OCI-LY1 (cell line): ENCODE results near the gene ANTXR1.

Experiments
- H2AFZ ChIP-seq: fragments of 200-600 bp; sonication (generic), shearing (Covaris generic); 2 replicates; pipeline ENCODE4 v1.6.0; 2014; ENCODE audit warnings: antibody characterized with exemption, mild to moderate bottlenecking, low read length
- H3F3A ChIP-seq: fragments of 200-600 bp; sonication (generic), shearing (Covaris generic); 2 replicates; pipeline ENCODE4 v1.6.0; 2014; ENCODE audit warnings: mild to moderate bottlenecking, antibody characterized with exemption, low read length, moderate library complexity; ENCODE audit not compliant: insufficient read depth
- H3K27ac ChIP-seq: fragments of 200-600 bp; sonication (generic); 2 replicates; pipeline ENCODE4 v1.5.1; 2014; ENCODE audit warnings: low read length, mixed run types, mild to moderate bottlenecking, low read depth; ENCODE audit not compliant: poor library complexity, severe bottlenecking
- H3K27me3 ChIP-seq: fragments of 200-600 bp; sonication (generic); 2 replicates; pipeline ENCODE4 v1.6.0; 2014; ENCODE audit warnings: antibody characterized with exemption, mild to moderate bottlenecking, low read length, moderate library complexity; ENCODE audit not compliant: insufficient read depth
- H3K36me3 ChIP-seq: fragments of 200-600 bp; sonication (generic); 2 replicates; pipeline ENCODE4 v1.6.1; 2014; ENCODE audit warnings: mild to moderate bottlenecking, antibody characterized with exemption, low read length, moderate library complexity, mixed read lengths; ENCODE audit not compliant: insufficient read depth
- H3K4me1 ChIP-seq: fragments of 200-600 bp; sonication (generic); 2 replicates; pipeline ENCODE4 v1.5.1; 2014; ENCODE audit warnings: mild to moderate bottlenecking, low read length, moderate library complexity; ENCODE audit not compliant: insufficient read depth, severe bottlenecking
- H3K4me2 ChIP-seq: fragments of 200-600 bp; sonication (generic), shearing (Covaris generic); 2 replicates; pipeline ENCODE4 v1.6.1; 2014; ENCODE audit warnings: low read length
- H3K4me3 ChIP-seq: fragments of 200-600 bp; sonication (generic); 2 replicates; pipeline ENCODE4 v1.5.1; 2014; ENCODE audit warnings: low read length, low read depth, mild to moderate bottlenecking, mixed read lengths; ENCODE audit not compliant: poor library complexity, severe bottlenecking
- H3K79me2 ChIP-seq: fragments of 200-600 bp; shearing (Covaris generic); 2 replicates; pipeline ENCODE4 v1.6.1; 2016; ENCODE audit warnings: mixed run types, low read length, mixed read lengths; ENCODE audit not compliant: insufficient read depth
- H3K9ac ChIP-seq: fragments of 200-600 bp; sonication (generic), shearing (Covaris generic); 2 replicates; pipeline ENCODE4 v1.6.1; 2014; ENCODE audit warnings: mild to moderate bottlenecking, low read length, mixed read lengths
- H3K9me2 ChIP-seq: fragments of 200-600 bp; sonication (generic), shearing (Covaris generic); 2 replicates; pipeline ENCODE4 v1.6.1; 2014; ENCODE audit warnings: low read depth, mild to moderate bottlenecking, low read length, mixed read lengths
- H3K9me3 ChIP-seq: fragments of 200-600 bp; shearing (Covaris generic); 2 replicates; pipeline ENCODE4 v1.6.1; 2014; ENCODE audit warnings: low read length, mixed read lengths
- H4K20me1 ChIP-seq: fragments of 200-600 bp; sonication (generic), shearing (Covaris generic); 2 replicates; pipeline ENCODE4 v1.6.0; 2016; ENCODE audit warnings: mild to moderate bottlenecking, low read length; ENCODE audit not compliant: insufficient read depth
- EZH2 ChIP-seq: fragments of 200-600 bp; sonication (generic), shearing (Covaris generic); IDR thresholded peaks from 2 replicates; pipeline ENCODE4 v1.8.0; 2017; ENCODE audit warnings: borderline replicate concordance, mixed run types, mild to moderate bottlenecking, antibody characterized with exemption, low read length, moderate library complexity, mixed read lengths
- TF ChIP-seq, protein P1 (sequence below): fragments of 200-600 bp; sonication (generic), shearing (Covaris generic); IDR thresholded peaks from 2 replicates; pipeline ENCODE4 v1.5.1; 2017; ENCODE audit warnings: mild to moderate bottlenecking, antibody characterized with exemption, low read length, moderate library complexity, mixed read lengths

Gene ANTXR1

GRCh38 chr2:68992933-68993332 is 20.0 kb upstream of the ANTXR1 start:
- Histone ChIP-seq H4K20me1 (no peaks in the 10 kb centered on the region), H3K27ac (no peak overlapping the region), H3K79me2 (no peaks in the 10 kb centered on the region), H3K4me2 (no peak overlapping the region), H3K9me2 (no peaks in the 10 kb centered on the region), H3K4me3 (no peak overlapping the region), H3K9me3 (no peaks in the 10 kb centered on the region), H2AFZ (no peak overlapping the region), H3K9ac (no peak overlapping the region), H3K27me3 (no peaks in the 10 kb centered on the region), H3K4me1 (no peaks in the 10 kb centered on the region), H3F3A (no peaks in the 10 kb centered on the region), H3K36me3 (no peaks in the 10 kb centered on the region)
- TF ChIP-seq, protein P1, sequence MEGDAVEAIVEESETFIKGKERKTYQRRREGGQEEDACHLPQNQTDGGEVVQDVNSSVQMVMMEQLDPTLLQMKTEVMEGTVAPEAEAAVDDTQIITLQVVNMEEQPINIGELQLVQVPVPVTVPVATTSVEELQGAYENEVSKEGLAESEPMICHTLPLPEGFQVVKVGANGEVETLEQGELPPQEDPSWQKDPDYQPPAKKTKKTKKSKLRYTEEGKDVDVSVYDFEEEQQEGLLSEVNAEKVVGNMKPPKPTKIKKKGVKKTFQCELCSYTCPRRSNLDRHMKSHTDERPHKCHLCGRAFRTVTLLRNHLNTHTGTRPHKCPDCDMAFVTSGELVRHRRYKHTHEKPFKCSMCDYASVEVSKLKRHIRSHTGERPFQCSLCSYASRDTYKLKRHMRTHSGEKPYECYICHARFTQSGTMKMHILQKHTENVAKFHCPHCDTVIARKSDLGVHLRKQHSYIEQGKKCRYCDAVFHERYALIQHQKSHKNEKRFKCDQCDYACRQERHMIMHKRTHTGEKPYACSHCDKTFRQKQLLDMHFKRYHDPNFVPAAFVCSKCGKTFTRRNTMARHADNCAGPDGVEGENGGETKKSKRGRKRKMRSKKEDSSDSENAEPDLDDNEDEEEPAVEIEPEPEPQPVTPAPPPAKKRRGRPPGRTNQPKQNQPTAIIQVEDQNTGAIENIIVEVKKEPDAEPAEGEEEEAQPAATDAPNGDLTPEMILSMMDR: no peak
- TF ChIP-seq EZH2: no peak

DNA sequence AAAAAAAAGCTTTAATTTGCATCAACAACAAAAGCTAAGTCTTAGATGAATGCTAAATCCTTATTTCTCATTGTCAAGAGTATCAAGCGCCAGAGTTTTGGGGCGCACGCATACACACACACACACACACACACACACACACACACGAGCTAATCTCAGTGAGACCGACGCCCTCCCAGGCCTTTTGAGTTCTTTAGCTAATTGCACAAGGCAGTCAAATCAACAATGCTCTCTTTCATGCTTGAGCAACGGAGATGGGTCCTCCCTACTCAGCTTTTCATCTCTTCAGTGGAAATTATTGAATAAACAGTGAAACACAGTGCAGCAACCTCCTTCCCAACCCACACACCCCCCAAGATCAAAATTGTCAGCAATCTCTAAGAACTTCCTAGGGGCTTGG is 19.3 kb upstream of the ANTXR1 start:
- no peaks in the 10 kb centered on the region for H3F3A ChIP-seq

GRCh38 chr2:68994864-68995263 is 18.1 kb upstream of the ANTXR1 start:
- Histone ChIP-seq H4K20me1 (no peaks in the 10 kb centered on the region), H3K27ac (no peak overlapping the region), H3K79me2 (no peaks in the 10 kb centered on the region), H3K4me3 (no peak overlapping the region), H3K4me2 (no peak overlapping the region), H3F3A (no peaks in the 10 kb centered on the region), H3K9me2 (no peaks in the 10 kb centered on the region), H3K4me1 (no peaks in the 10 kb centered on the region), H3K9me3 (no peaks in the 10 kb centered on the region), H3K36me3 (no peaks in the 10 kb centered on the region), H3K9ac (no peak overlapping the region), H3K27me3 (no peaks in the 10 kb centered on the region), H2AFZ (no peak overlapping the region)
- TF ChIP-seq EZH2: no peak
- TF ChIP-seq, protein P1: no peak

More for the DNA sequence above, 19.3 kb upstream of the ANTXR1 start:
- no peaks in the 10 kb centered on the region for H4K20me1 ChIP-seq
- no peak overlapping the region for H3K4me3 ChIP-seq
- TF ChIP-seq, protein P1: no peak
- TF ChIP-seq EZH2: no peak
- H3K4me2 ChIP-seq: no peak overlapping the region
- H2AFZ ChIP-seq: no peak overlapping the region
- no peak overlapping the region for H3K9ac ChIP-seq
- H3K36me3 ChIP-seq: no peaks in the 10 kb centered on the region
- no peaks in the 10 kb centered on the region for H3K9me2 ChIP-seq
- no peaks in the 10 kb centered on the region for H3K79me2 ChIP-seq
- no peaks in the 10 kb centered on the region for H3K4me1 ChIP-seq
- no peaks in the 10 kb centered on the region for H3K9me3 ChIP-seq
- H3K27ac ChIP-seq: no peak overlapping the region
- no peaks in the 10 kb centered on the region for H3K27me3 ChIP-seq
